CD8-positive, alpha-beta memory T cell (primary cell): ENCODE data around the gene PFKP. TPM values are rescaled to one million over a fixed set of nuclear protein-coding genes. Genes with fewer than 3 reads are reported as not detected.

Experiments used
- CTCF ChIA-PET: fragments of 350-600 bp; sonication (Branson Sonifier 250); formaldehyde crosslinking; loops from one replicate; lab custom pipeline; 2021; ENCODE audit warnings: antibody characterized with exemption; lab: Charles Lee
- POLR2A ChIA-PET: fragments of 350-600 bp; sonication (Branson Sonifier 250); formaldehyde crosslinking; loops from one replicate; lab custom pipeline; 2021; ENCODE audit warnings: antibody characterized with exemption; lab: Charles Lee
- DNase-seq, 5 donors: peaks; one replicate each; pipeline versions ENCODE4 v3.0.0 to v3.0.0-alpha.2; 2020 to 2022; ENCODE audit warnings: mixed read lengths in 1 of 5
- H3K27ac ChIP-seq: one replicate; pipeline ENCODE4 v1.7.0; 2013; ENCODE audit warnings: low read depth, mild to moderate bottlenecking, low read length, moderate library complexity
- H3K27me3 ChIP-seq: 2 replicates; pipeline ENCODE4 v1.7.0; 2013; ENCODE audit warnings: low read length, mild to moderate bottlenecking; ENCODE audit not compliant: insufficient read depth, poor library complexity, severe bottlenecking
- H3K36me3 ChIP-seq: 2 replicates; pipeline ENCODE4 v1.7.0; 2013; ENCODE audit warnings: mild to moderate bottlenecking, low read length, moderate library complexity; ENCODE audit not compliant: insufficient read depth
- H3K4me1 ChIP-seq: 2 replicates; pipeline ENCODE4 v1.7.0; 2013; ENCODE audit warnings: mild to moderate bottlenecking, low read length, moderate library complexity; ENCODE audit not compliant: insufficient read depth
- H3K4me3 ChIP-seq: 2 replicates; pipeline ENCODE4 v1.7.0; 2013; ENCODE audit warnings: mild to moderate bottlenecking, low read length
- H3K9me3 ChIP-seq: 2 replicates; pipeline ENCODE4 v1.7.0; 2013; ENCODE audit warnings: mild to moderate bottlenecking, low read length
- H3K27ac Mint-ChIP-seq, 8 donors: one replicate each; pipeline ENCODE4 v1.8.0; 2020 to 2021; ENCODE audit warnings: mixed read lengths in 8 of 8, mild to moderate bottlenecking in 6 of 8, inconsistent platforms in 3 of 8, moderate library complexity in 3 of 8
- H3K27me3 Mint-ChIP-seq, 2 donors: one replicate each; pipeline ENCODE4 v1.8.0; 2020 to 2021; ENCODE audit warnings: mixed read lengths in 2 of 2, mild to moderate bottlenecking in 1 of 2, moderate library complexity in 1 of 2
- H3K36me3 Mint-ChIP-seq, 3 donors: one replicate each; pipeline ENCODE4 v1.8.0; 2020 to 2021; ENCODE audit warnings: mixed read lengths in 3 of 3, inconsistent platforms in 1 of 3, mild to moderate bottlenecking in 1 of 3
- H3K4me1 Mint-ChIP-seq, 3 donors: one replicate each; pipeline ENCODE4 v1.8.0; 2020 to 2021; ENCODE audit warnings: mixed read lengths in 3 of 3, inconsistent platforms in 1 of 3, mild to moderate bottlenecking in 1 of 3
- H3K4me3 Mint-ChIP-seq, 7 donors: one replicate each; pipeline ENCODE4 v1.8.0; 2020 to 2021; ENCODE audit warnings: mixed read lengths in 7 of 7, mild to moderate bottlenecking in 6 of 7, moderate library complexity in 4 of 7, inconsistent platforms in 2 of 7
- H3K9me3 Mint-ChIP-seq, 5 donors: one replicate each; pipeline ENCODE4 v1.8.0; 2020 to 2022; ENCODE audit warnings: mixed read lengths in 5 of 5, mild to moderate bottlenecking in 3 of 5, moderate library complexity in 2 of 5, inconsistent platforms in 1 of 5
- polyA plus RNA-seq: library from polyadenylated mRNA; unstranded; fragments of 300-500 nt; fragmentation: Illumina TruSeq; gene quantifications from one replicate; pipeline ENCODE4 v1.2.3, GENCODE V29; 2021
- total RNA-seq, 2 experiments: library from RNA; stranded (reverse); gene quantifications; one replicate each; pipeline ENCODE4 v1.2.3, GENCODE V29; 2021

Gene PFKP
- total and polyA plus RNA-seq, 3 experiments from 2014 or later: 61.6 to 187 (median 180) TPM

DNA sequence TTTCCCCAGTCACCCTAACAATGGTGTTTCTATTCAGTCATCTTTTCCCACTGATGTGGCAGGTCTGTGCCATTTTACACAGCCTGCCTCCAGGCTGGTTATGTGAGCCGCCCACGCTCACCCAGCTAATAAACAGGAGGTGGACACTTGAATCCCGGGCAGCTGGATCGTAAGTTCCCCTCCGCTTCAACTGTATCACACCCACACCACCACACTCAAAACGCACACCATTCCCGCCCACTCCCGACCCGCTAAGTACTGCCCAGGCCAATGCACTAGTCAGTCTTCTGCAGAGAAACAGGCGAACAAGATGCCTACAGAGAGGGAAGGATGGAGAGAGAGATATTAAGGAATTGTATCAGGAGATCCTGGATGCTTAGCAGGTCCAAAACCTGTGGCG lies 38.9 kb upstream of the PFKP start:
- Histone ChIP-seq H3K27ac (no peak overlapping the region), H3K9me3 (no peaks in the 10 kb centered on the region), H3K4me1 (no peaks in the 10 kb centered on the region), H3K27me3 (no peaks in the 10 kb centered on the region), H3K36me3 (no peaks in the 10 kb centered on the region), H3K4me3 (no peak overlapping the region)
- Mint-ChIP-seq H3K27me3 (peaks cover 5 to 66% of the 10 kb centered on the region in 2 donors), H3K4me3 (no peak overlapping the region), H3K27ac (peak overlapping the region in 1 of 8 donors; percentile 38), H3K9me3 (peaks cover 0 to 3% (median 0%) of the 10 kb centered on the region in 5 donors), H3K36me3 (no peaks in the 10 kb centered on the region), H3K4me1 (no peaks in the 10 kb centered on the region)
- POLR2A ChIA-PET: no interaction called here
- CTCF ChIA-PET: no interaction called here
- DNase-seq: no peak

DNA sequence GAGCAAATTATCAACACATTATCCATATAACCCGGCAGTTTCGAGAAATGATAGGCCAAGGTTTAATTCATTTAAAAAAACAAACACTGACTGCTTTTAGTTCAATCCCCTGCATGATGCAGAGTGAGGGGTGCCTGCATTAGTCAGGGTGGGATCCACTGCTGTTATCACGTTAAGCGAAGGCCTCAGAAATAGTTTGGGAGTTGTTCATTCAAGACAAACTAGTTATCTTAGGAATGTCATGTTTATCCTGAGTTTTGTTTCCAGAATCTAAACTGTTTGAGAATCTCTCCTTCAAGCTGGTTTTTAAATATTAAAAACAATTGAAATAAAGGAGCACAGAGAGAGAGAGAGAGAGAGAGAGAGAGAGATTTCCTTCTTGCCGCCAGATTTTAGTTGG lies 36.6 kb upstream of the PFKP start:
- Histone ChIP-seq H3K4me3 (no peak overlapping the region), H3K36me3 (no peaks in the 10 kb centered on the region), H3K9me3 (no peaks in the 10 kb centered on the region), H3K27ac (no peak overlapping the region), H3K27me3 (no peaks in the 10 kb centered on the region), H3K4me1 (no peaks in the 10 kb centered on the region)
- Mint-ChIP-seq H3K4me1 (no peaks in the 10 kb centered on the region), H3K27me3 (peaks cover 7 to 70% of the 10 kb centered on the region in 2 donors), H3K27ac (no peak overlapping the region), H3K9me3 (peaks cover 0 to 3% (median 0%) of the 10 kb centered on the region in 5 donors), H3K4me3 (no peak overlapping the region), H3K36me3 (no peaks in the 10 kb centered on the region)
- CTCF ChIA-PET: no interaction called here
- DNase-seq: no peak
- POLR2A ChIA-PET: no interaction called here

DNA sequence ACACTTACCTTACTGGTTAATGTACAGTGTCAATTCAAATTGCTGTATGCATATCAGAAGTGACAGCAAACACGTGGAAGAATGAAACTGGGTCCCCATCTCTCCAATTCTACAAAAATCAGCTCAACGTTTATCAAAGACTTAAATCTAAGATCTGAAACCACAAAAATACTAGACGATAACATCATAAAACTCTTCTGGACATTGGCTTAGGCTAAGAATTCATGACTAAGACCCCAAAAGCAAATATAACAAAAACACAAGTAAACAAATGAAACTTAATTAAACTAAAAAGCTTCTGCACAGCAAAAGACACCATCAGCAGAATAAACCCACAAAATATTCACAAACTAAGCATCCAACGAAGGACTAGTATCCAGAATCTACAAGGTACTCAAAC lies 35.9 kb upstream of the PFKP start:
- Mint-ChIP-seq H3K4me3 (no peak overlapping the region), H3K4me1 (no peaks in the 10 kb centered on the region), H3K27ac (no peak overlapping the region), H3K36me3 (no peaks in the 10 kb centered on the region), H3K27me3 (peaks cover 3 to 71% of the 10 kb centered on the region in 2 donors), H3K9me3 (peaks cover 0 to 1% (median 0%) of the 10 kb centered on the region in 5 donors)
- no peak overlapping the region for H3K27ac ChIP-seq
- ChIA-PET CTCF (no interaction called here), POLR2A (no interaction called here)
- no peaks in the 10 kb centered on the region for H3K9me3 ChIP-seq
- H3K4me1 ChIP-seq: no peaks in the 10 kb centered on the region
- no peaks in the 10 kb centered on the region for H3K27me3 ChIP-seq
- no peak overlapping the region for H3K4me3 ChIP-seq
- H3K36me3 ChIP-seq: no peaks in the 10 kb centered on the region
- no peak for DNase-seq

DNA sequence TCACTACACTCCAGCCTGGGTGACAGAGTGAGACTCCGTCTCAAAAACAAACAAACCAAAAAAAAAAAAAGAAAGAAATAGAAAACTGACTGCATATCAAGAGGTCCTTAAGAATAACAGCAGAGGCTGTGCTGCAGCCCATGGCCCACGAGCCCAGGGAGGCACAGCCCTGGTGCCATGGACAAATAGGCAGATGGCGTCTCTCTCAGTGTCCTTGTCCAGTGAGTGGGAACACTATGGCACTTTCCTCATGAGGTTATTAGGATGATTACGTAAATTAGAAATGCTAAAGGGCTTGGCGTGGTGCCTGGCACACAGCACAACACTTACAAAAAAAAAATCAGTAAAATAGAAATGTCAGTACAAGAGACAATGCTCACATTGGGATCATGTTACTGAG lies 33.4 kb upstream of the PFKP start:
- Mint-ChIP-seq H3K27me3 (peaks cover 14 to 70% of the 10 kb centered on the region in 2 donors), H3K4me1 (no peaks in the 10 kb centered on the region), H3K9me3 (peaks cover 0 to 7% (median 5%) of the 10 kb centered on the region in 5 donors), H3K4me3 (no peak overlapping the region), H3K27ac (no peak overlapping the region), H3K36me3 (no peaks in the 10 kb centered on the region)
- Histone ChIP-seq H3K27me3 (no peaks in the 10 kb centered on the region), H3K9me3 (no peaks in the 10 kb centered on the region), H3K36me3 (no peaks in the 10 kb centered on the region), H3K4me1 (no peaks in the 10 kb centered on the region), H3K27ac (no peak overlapping the region), H3K4me3 (no peak overlapping the region)
- ChIA-PET CTCF (no interaction called here), POLR2A (no interaction called here)
- DNase-seq: no peak

DNA sequence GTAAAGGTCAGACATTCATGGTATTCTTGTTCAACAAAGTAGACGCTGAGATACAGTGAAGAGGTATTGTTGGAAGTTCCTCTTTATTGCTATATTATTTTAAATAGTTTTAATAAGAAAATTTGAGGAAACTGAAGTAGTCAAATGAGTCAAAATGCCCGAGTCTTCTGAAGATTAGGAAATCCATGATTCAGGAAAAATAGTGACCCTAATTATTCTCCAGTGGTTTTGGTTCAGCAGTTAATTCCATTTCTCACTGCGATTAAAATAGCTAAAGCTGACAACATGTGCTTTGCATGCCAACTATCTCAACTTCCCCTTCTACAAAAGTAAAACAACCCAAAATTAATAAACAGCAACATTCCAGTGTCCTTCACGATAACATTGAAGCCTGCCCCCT lies 32.7 kb upstream of the PFKP start:
- Histone ChIP-seq H3K27ac (no peak overlapping the region), H3K36me3 (no peaks in the 10 kb centered on the region), H3K9me3 (no peaks in the 10 kb centered on the region), H3K4me3 (no peak overlapping the region), H3K4me1 (no peaks in the 10 kb centered on the region), H3K27me3 (no peaks in the 10 kb centered on the region)
- DNase-seq: no peak
- Mint-ChIP-seq H3K27ac (no peak overlapping the region), H3K27me3 (peaks cover 14 to 66% of the 10 kb centered on the region in 2 donors), H3K4me1 (no peaks in the 10 kb centered on the region), H3K9me3 (peaks cover 0 to 8% (median 6%) of the 10 kb centered on the region in 5 donors), H3K36me3 (no peaks in the 10 kb centered on the region), H3K4me3 (no peak overlapping the region)
- CTCF ChIA-PET: no interaction called here
- POLR2A ChIA-PET: no interaction called here

DNA sequence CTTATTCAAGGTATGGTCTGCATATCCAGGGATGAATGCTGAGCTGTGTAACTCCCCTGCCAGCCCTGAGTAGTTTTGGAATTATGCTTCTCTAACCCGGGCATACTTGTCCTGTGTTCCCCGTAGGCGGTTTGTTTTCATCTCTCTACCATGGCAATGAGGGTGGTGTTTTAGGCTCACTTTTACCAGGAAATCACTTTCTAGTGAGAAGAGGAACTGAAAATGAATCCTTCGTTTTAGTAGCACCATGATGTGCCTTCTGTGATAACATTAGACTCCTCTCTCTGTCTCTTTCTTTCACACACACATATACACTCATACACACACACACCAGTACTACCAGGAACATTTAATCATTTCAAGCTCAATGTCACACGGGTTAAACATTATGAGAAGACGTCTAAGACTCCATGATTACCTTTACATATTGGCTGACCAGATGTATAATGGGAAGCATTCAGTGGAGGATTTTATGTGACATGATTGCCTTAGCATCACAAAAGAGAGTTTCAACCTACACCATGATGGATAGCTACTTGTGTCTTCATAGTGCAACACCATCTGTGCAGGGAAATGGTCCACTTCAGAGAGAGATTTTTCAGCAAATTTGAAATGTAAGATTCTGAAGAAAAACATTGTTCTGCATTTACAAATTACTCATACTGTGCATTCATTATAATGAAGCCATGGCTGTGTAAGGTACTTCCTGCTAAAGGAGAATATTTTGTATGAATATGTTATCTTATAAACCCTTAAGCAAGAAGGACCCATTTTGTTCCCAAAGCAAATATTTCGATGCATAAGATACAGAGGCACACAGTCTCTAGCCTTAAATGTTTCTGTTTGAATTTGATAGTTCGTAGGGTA lies 31.0 kb upstream of the PFKP start:
- H3K27me3 ChIP-seq: no peaks in the 10 kb centered on the region
- H3K9me3 ChIP-seq: no peaks in the 10 kb centered on the region
- POLR2A ChIA-PET: no interaction called here
- Mint-ChIP-seq H3K4me1 (no peaks in the 10 kb centered on the region), H3K36me3 (no peaks in the 10 kb centered on the region), H3K27me3 (peaks cover 20 to 59% of the 10 kb centered on the region in 2 donors), H3K9me3 (peaks cover 0 to 8% (median 7%) of the 10 kb centered on the region in 5 donors), H3K4me3 (no peak overlapping the region), H3K27ac (no peak overlapping the region)
- H3K27ac ChIP-seq: no peak overlapping the region
- CTCF ChIA-PET: no interaction called here
- H3K4me1 ChIP-seq: no peaks in the 10 kb centered on the region
- no peak for DNase-seq
- H3K36me3 ChIP-seq: no peaks in the 10 kb centered on the region
- no peak overlapping the region for H3K4me3 ChIP-seq

DNA sequence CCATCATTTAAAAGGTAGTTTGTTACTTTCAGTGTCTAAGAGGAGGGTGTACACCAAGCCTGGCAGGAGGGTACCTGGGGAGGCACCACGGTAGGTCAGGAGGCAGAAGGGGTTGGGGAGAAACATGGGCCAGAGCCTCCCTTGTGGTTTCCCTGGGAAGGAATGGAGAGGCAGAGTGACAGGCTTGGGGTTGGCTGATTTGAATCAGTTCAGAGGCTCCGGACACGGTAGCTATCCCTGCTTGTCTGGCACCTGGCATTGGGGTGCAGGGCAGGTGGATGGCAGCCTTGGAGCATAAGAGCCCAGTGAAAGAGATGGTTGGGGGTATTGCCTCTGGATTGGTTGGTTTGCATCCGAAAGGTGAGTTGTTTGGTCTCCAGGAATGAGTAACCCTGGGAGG lies 30.2 kb upstream of the PFKP start:
- H3K4me1 ChIP-seq: no peaks in the 10 kb centered on the region
- no peaks in the 10 kb centered on the region for H3K27me3 ChIP-seq
- Mint-ChIP-seq H3K36me3 (no peaks in the 10 kb centered on the region), H3K9me3 (peaks cover 0 to 8% (median 7%) of the 10 kb centered on the region in 5 donors), H3K4me3 (no peak overlapping the region), H3K4me1 (no peaks in the 10 kb centered on the region), H3K27me3 (peaks cover 20 to 51% of the 10 kb centered on the region in 2 donors), H3K27ac (no peak overlapping the region)
- no peaks in the 10 kb centered on the region for H3K9me3 ChIP-seq
- no peak for DNase-seq
- H3K36me3 ChIP-seq: no peaks in the 10 kb centered on the region
- no peak overlapping the region for H3K4me3 ChIP-seq
- POLR2A ChIA-PET: no interaction called here
- CTCF ChIA-PET: no interaction called here
- H3K27ac ChIP-seq: no peak overlapping the region

DNA sequence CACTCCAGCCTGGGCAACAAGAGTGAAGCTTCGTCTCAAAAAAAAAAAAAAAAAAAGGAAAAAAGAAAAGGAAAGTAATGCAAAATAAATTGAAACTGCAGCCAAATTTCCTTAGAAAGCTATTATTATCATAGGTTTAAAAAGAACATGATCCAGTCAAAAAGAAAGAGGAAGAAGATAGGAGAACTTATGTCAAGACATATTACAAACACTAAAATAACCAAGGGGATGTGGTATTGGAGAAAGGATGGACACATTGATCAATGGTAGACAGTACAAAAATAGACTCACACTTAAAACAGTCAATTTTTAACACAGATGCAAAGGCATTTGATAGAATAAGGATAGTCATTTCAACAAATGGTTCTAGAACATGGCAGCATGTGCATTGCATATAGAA lies 27.3 kb upstream of the PFKP start:
- Mint-ChIP-seq H3K36me3 (no peaks in the 10 kb centered on the region), H3K27ac (no peak overlapping the region)
- POLR2A ChIA-PET: no interaction called here

More for the DNA sequence above, 27.3 kb upstream of the PFKP start:
- no peaks in the 10 kb centered on the region for H3K9me3 ChIP-seq
- H3K4me3 Mint-ChIP-seq: no peak overlapping the region
- peaks cover 2 to 5% (median 4%) of the 10 kb centered on the region in 3 donors for H3K4me1 Mint-ChIP-seq
- CTCF ChIA-PET: no interaction called here
- H3K36me3 ChIP-seq: no peaks in the 10 kb centered on the region
- no peak for DNase-seq
- H3K9me3 Mint-ChIP-seq: peaks cover 0 to 8% (median 7%) of the 10 kb centered on the region in 5 donors
- no peak overlapping the region for H3K4me3 ChIP-seq
- no peaks in the 10 kb centered on the region for H3K4me1 ChIP-seq
- H3K27me3 ChIP-seq: no peaks in the 10 kb centered on the region
- H3K27me3 Mint-ChIP-seq: peaks cover 21 to 34% of the 10 kb centered on the region in 2 donors
- H3K27ac ChIP-seq: no peak overlapping the region
